Effector memory CD4-positive, alpha-beta T cell (primary cell): ENCODE measurements around the gene CHMP2A.

ENCODE experiments used
- DNase-seq, 3 donors: peaks; one replicate each; pipeline ENCODE4 v3.0.0-alpha.2; 2020
- H3K27ac ChIP-seq: 2 replicates; pipeline ENCODE4 v1.7.0; 2013; ENCODE audit warnings: mild to moderate bottlenecking, low read length, moderate library complexity; ENCODE audit not compliant: insufficient read depth, poor library complexity, severe bottlenecking
- H3K27me3 ChIP-seq: replicated peaks from 2 replicates; pipeline ENCODE4 v1.7.0; 2013; ENCODE audit warnings: mild to moderate bottlenecking, low read length; ENCODE audit not compliant: insufficient read depth, control insufficient read depth, poor library complexity, severe bottlenecking
- H3K36me3 ChIP-seq: 2 replicates; pipeline ENCODE4 v1.7.0; 2013; ENCODE audit warnings: mild to moderate bottlenecking, low read length, moderate library complexity; ENCODE audit not compliant: control insufficient read depth, insufficient read depth
- H3K4me1 ChIP-seq: 2 replicates; pipeline ENCODE4 v1.7.0; 2013; ENCODE audit warnings: low read length, mild to moderate bottlenecking; ENCODE audit not compliant: control insufficient read depth, insufficient read depth, poor library complexity, severe bottlenecking
- H3K4me3 ChIP-seq: 2 replicates; pipeline ENCODE4 v1.7.0; 2013; ENCODE audit warnings: low read length, low read depth, mild to moderate bottlenecking; ENCODE audit not compliant: insufficient read depth, poor library complexity, severe bottlenecking
- H3K9me3 ChIP-seq: 2 replicates; pipeline ENCODE4 v1.7.0; 2013; ENCODE audit warnings: mild to moderate bottlenecking, low read length, moderate library complexity; ENCODE audit not compliant: control insufficient read depth

CHMP2A gene

DNA sequence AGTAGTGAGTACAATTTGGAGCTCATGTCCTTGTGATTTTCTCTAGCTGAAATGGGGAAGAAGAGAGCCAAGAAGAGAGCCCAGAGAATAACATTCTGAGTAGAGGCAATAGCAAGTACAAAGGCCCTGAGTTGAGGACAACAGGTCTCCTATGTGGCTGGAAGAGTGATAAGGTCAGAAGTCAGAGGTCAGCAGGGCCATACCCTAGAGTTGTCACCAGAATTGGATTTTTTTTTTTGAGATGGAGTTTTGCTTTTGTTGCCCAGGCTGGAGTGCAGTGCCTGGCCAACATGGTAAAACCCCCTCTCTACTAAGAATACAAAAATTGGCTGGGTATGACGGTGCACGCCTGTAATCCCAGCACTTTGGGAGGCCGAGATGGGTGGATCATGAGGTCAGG is 19.0 kb downstream of the CHMP2A start:
- Histone ChIP-seq H3K27me3 (no peaks in the 10 kb centered on the region), H3K27ac (no peak overlapping the region), H3K4me1 (peaks cover 7% of the 10 kb centered on the region), H3K4me3 (no peak overlapping the region), H3K36me3 (no peaks in the 10 kb centered on the region), H3K9me3 (no peaks in the 10 kb centered on the region)
- no peak for DNase-seq

DNA sequence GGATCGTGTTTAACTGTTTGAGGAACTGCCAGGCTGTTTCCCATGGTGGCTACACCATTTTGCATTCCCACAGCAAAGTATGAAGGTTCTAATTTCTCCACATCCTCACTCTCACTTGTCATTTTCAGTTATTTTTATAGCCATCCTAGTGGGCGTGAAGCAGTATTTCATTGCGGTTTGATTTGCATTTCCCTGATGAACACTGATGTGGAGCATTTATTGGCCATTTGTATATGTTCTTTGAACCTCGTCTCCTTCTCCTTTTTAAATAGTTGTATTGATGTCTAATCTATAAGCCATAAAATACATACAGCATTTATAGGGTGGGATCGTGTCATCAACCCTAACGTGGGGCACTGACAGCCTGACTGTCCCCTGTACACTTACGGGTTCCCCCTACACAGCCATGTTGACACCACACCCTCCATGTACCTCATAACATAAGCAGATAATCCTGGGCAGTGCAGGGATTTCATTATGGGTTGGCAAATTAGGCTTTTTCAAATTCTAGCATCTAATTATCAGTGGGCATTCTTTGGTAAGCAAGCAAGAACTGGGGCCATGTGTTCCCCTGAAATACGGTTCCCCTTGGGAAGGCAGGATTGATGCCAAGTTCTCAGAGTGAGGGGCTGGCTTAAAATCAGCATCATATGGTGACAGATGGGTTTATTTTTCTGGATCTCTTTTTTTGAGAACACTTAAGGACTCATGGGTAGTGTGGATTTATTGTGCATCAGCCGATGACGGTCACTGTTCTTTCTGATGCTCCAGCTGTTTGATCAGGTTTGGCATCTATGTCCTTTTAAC is 23.7 kb downstream of the CHMP2A start:
- H3K4me3 ChIP-seq = no peak overlapping the region
- no peaks in the 10 kb centered on the region for H3K36me3 ChIP-seq
- DNase-seq = no peak
- H3K27me3 ChIP-seq = no peaks in the 10 kb centered on the region
- no peaks in the 10 kb centered on the region for H3K4me1 ChIP-seq
- no peak overlapping the region for H3K27ac ChIP-seq
- H3K9me3 ChIP-seq = no peaks in the 10 kb centered on the region

DNA sequence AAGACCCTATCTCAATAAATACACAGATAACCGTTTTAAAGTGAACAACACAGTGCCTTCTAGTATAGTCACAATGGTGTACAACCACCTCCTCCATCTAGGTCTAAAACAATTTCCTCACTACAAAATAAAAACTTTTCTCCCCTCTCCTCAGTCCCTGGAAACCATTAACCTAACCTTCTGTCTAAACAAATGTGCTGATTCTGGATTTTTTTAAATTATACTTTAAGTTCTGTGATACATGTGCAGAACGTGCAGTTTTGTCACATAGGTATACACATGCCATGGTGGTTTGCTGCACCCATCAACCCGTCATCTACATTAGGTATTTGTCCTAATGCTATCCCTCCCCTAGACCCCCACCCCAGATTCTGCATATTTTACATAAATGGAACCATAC is 25.5 kb downstream of the CHMP2A start:
- H3K36me3 ChIP-seq = no peaks in the 10 kb centered on the region
- no peaks in the 10 kb centered on the region for H3K9me3 ChIP-seq
- no peak for DNase-seq
- H3K27ac ChIP-seq = no peak overlapping the region
- H3K27me3 ChIP-seq = no peaks in the 10 kb centered on the region
- no peak overlapping the region for H3K4me3 ChIP-seq
- H3K4me1 ChIP-seq = no peaks in the 10 kb centered on the region

DNA sequence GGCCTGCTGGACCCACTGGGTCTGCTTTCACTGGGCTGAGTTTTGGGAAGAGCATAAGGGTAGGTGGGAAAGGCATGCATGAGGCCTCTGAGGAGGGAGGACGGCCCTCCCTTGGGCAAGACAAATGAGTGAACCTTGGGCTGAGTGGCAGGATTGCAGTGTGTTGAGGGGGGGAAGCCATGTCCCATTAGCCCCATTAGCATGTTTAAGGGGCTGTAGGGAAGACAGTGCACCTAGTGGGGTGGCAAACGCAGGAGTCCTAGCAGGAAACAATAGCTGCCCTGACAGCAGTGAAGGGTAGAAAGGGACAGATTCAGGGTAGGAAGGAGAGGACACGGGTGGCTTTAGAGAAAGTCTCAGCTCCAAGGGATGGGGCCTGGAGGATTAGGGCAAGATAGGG is 32.2 kb downstream of the CHMP2A start:
- H3K4me1 ChIP-seq = peaks cover 14% of the 10 kb centered on the region
- H3K27me3 ChIP-seq = no peaks in the 10 kb centered on the region
- no peaks in the 10 kb centered on the region for H3K36me3 ChIP-seq
- no peaks in the 10 kb centered on the region for H3K9me3 ChIP-seq
- H3K4me3 ChIP-seq = no peak overlapping the region
- no peak overlapping the region for H3K27ac ChIP-seq
- no peak for DNase-seq

DNA sequence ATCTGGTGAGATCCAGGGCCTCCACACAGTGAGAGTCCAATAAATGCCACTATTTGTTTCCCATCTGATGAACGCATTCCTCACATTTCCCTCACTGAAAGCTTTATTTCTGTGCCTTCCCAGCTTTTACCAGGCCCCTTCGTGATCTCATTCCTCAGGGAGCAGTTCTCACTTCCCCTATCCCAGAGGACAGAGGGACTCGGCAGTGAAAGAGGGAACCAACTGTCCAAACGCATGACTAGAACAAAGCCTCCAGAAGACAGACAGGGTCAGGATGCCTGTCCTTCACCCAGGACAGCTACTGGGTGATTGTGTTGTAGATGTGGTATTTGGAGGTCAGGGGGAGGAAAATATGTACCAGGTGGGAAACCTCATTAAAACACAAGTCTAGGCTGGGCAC is 33.3 kb downstream of the CHMP2A start:
- Histone ChIP-seq H3K4me3 (no peak overlapping the region), H3K27ac (no peak overlapping the region), H3K27me3 (no peaks in the 10 kb centered on the region), H3K4me1 (peaks cover 14% of the 10 kb centered on the region), H3K36me3 (peaks cover 8% of the 10 kb centered on the region), H3K9me3 (no peaks in the 10 kb centered on the region)
- no peak for DNase-seq

DNA sequence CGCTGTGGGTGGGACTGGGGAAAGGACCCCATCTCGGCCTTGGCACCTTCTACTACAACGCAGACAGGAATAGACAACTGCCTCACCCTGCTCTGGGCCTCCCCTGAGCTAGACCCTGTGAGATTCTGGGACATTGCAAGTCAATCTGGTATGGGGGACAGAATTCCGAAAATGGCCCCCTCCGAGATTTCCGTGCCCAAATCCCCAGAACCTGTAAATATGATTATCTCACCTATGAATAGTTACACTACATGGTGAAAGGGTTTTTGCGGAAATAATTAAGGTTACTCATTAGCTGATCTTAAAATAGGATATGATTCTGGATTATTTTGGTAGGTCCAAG is 34.7 kb downstream of the CHMP2A start:
- Histone ChIP-seq H3K4me1 (peaks cover 14% of the 10 kb centered on the region), H3K36me3 (peaks cover 16% of the 10 kb centered on the region)

DNA sequence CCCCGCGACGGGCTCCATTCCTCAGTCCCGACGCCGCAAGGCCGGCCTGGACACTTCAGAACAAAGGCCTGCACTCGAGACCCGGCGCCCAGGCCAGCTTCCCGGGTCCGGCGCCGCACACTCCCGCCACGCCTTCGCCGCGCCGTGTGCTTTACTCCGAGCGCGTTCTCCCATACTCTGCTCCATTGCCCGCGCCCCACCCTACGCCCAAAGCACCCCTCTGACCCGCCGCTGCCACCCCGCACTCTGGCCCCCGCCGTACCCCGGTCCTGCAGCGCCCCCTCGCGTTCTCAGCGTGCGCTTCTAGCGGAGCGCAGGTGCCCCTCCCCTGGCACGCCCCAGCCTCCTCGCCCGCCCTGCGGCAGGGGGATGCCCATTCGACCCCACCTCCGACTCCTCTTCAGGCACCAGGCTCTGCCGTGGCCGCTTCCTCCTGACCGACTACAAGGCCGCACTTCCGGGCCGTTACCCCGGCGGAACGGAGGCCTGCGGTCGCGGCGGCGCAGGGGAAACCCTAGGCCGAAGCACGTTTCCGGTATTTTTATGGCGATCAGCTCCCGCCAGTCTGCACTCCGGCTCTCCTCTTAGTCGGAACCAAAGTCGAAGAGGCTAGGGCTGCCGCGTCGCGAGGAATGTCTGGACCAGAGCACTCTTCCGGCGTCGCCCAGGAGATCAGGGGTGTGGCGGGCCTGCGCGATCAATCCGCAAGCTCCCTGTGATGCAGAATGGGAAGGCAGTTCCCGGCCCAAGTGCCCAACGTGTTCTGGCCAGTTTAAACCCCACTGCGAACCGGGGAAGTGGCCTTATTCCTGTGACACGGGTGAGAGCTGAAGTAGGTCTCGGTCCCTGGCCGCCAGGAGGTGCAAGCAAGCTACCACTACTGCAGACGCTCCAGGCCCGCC is 35.3 kb downstream of the CHMP2A start, which contains the start of gene ZBTB45:
Gene ZBTB45 (minus strand): TSS at position 456 of the 902 bp plus-strand sequence. CDS start 2,137 bp downstream, outside the sequence.
- H3K27me3 ChIP-seq = no peaks in the 10 kb centered on the region
- H3K36me3 ChIP-seq = peaks cover 16% of the 10 kb centered on the region
- H3K4me1 ChIP-seq = peaks cover 16% of the 10 kb centered on the region
- peak; percentile 80 to 84 (median 84) for DNase-seq
- H3K9me3 ChIP-seq = no peaks in the 10 kb centered on the region
- peak within 1 kb of the TSS; percentile 61 for H3K4me3 ChIP-seq
- peak within 1 kb of the TSS; percentile 73 for H3K27ac ChIP-seq

More for the DNA sequence above, 34.7 kb downstream of the CHMP2A start:
- peak overlapping the region; percentile 73 for H3K27ac ChIP-seq
- no peaks in the 10 kb centered on the region for H3K9me3 ChIP-seq
- H3K27me3 ChIP-seq = no peaks in the 10 kb centered on the region
- no peak for DNase-seq
- H3K4me3 ChIP-seq = peak overlapping the region; percentile 61

DNA sequence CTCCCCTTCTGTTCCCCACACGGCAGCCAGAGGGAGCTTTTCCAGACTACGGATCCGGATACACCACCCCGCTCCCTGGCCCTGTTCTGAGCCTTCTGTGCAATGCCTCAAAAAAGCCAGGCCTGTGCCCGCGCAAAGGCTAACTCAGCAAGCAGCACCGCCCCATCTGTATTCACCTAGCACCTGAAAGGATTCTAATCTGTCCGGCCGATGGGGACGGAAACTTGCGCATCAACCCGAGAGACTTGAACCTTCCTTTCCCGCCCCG is 35.9 kb downstream of the CHMP2A start:
- Histone ChIP-seq H3K27ac (peak overlapping the region; percentile 73), H3K9me3 (no peaks in the 10 kb centered on the region), H3K36me3 (peaks cover 16% of the 10 kb centered on the region), H3K4me3 (peak overlapping the region; percentile 61), H3K27me3 (no peaks in the 10 kb centered on the region), H3K4me1 (peaks cover 20% of the 10 kb centered on the region)
- DNase-seq = peak; percentile 21 to 41 (median 25)

DNA sequence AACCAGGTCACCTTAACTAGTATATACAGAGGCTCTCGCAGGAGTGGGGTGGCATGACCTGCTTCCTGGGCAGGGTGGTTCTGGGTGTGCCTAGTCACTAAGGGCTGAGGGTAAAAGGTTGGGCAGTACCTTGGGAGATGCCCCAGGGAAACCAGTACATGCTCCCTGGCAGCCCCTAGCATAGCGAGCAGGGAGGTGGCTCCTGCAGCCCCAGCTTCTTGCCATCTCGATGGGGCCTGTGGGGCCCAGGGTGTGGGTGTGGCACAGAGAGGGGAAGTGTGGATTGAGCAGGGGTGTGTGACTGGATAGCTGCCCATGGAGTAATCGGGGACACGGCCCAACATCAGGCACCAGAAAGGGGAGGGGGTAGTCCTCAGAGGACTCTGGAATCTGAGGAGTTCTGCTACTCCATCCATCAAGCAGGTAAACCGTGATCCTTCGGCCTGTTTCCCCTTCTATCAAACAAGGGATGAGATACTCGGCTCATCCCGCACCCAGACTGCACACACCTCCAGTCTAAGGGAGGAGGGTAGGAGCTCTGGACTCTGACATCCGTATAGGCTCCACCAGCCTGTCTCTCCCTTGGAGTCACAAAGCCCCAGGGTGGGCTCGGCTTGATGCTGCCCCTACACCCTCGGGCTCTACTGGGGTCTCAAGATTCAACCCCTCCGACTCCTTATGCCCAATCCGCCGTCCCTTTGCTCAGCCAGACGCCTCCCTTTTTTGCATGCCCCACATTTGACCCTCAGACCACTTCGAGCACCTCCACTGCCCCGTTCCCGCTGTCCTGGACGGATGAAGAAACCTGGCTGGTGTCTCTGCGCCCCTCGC is 36.4 kb downstream of the CHMP2A start:
- H3K4me1 ChIP-seq = peaks cover 24% of the 10 kb centered on the region
- H3K36me3 ChIP-seq = peaks cover 16% of the 10 kb centered on the region
- peak overlapping the region; percentile 73 for H3K27ac ChIP-seq
- DNase-seq = no peak
- H3K9me3 ChIP-seq = no peaks in the 10 kb centered on the region
- H3K27me3 ChIP-seq = no peaks in the 10 kb centered on the region
- H3K4me3 ChIP-seq = peak overlapping the region; percentile 61
